ENCODE results near the gene STIMATE. TPM values are rescaled to one million over a fixed set of nuclear protein-coding genes. Genes with fewer than 3 reads are reported as not detected.

The STIMATE gene
- total and polyA plus RNA-seq, 12 donors = 15.4 to 42.8 (median 22.2) TPM

- intact Hi-C loops (cut with DNase I) = loop anchor here in 1 of 2 donors (5.0 kb wide), 1 partner anchor 86 kb away; no protein-coding TSS in a partner anchor
- DNase-seq = no peak
- 72 to 84% (median 77%) methylated on average over 15 of the region's 15 CpGs for WGBS, 4 donors
- Histone ChIP-seq H3K27ac (peak overlapping the region in 1 of 5 donors; percentile 69), H3K9me3 (replicated peaks in 1 of 3) (no peaks in the 10 kb centered on the region), H3K36me3 (replicated peaks in 1 of 2) (peaks cover 0 to 33% of the 10 kb centered on the region in 2 donors), H3K4me3 (no peak overlapping the region), H3K27me3 (no peaks in the 10 kb centered on the region), H3K4me1 (replicated peaks in 1 of 2) (peaks cover 5 to 23% of the 10 kb centered on the region in 2 donors)
- TF ChIP-seq CTCF (IDR thresholded peaks at IDR 0.05) = no peak
- no peak for TF ChIP-seq POLR2A (IDR thresholded peaks at IDR 0.05)
Measured at GRCh38 chr3:52846432-52846965, 50.8 kb downstream of the STIMATE start.

- H3K36me3 ChIP-seq (replicated peaks in 1 of 2) = peaks cover 0 to 37% of the 10 kb centered on the region in 2 donors
- peak overlapping the region in 2 of 5 donors; percentile 62 to 69 for H3K27ac ChIP-seq
- no peak for DNase-seq
- H3K4me1 ChIP-seq (replicated peaks in 1 of 2) = peaks cover 5 to 30% of the 10 kb centered on the region in 2 donors
- intact Hi-C loops (cut with DNase I) = loop anchor here in 1 of 2 donors (5.0 kb wide), 1 partner anchor 86 kb away; no protein-coding TSS in a partner anchor
- 66 to 80% (median 77%) methylated on average over 4 to 7 of the region's 7 CpGs for WGBS, 4 donors
- no peaks in the 10 kb centered on the region for H3K27me3 ChIP-seq
- no peaks in the 10 kb centered on the region for H3K9me3 ChIP-seq (replicated peaks in 1 of 3)
- H3K4me3 ChIP-seq = no peak overlapping the region
- TF ChIP-seq CTCF (IDR thresholded peaks at IDR 0.05) (peak in 1 of 6 experiments; percentile 40), POLR2A (IDR thresholded peaks at IDR 0.05) (no peak)
Measured at GRCh38 chr3:52845691-52846431, 51.5 kb downstream of the STIMATE start.

- peak in 6 of 7 donors; percentile 60 to 87 (median 74) for DNase-seq
- H3K4me1 ChIP-seq (replicated peaks in 1 of 2) = peaks cover 5 to 31% of the 10 kb centered on the region in 2 donors
- 19 to 30% (median 26%) methylated on average over 6 of the region's 6 CpGs for WGBS, 4 donors
- intact Hi-C loops (cut with DNase I) = loop anchor here in 1 of 2 donors (5.0 kb wide), 1 partner anchor 87 kb away; no protein-coding TSS in a partner anchor
- TF ChIP-seq POLR2A (IDR thresholded peaks at IDR 0.05) = no peak
- TF ChIP-seq CTCF (IDR thresholded peaks at IDR 0.05) = no peak
- peak overlapping the region in 2 of 5 donors; percentile 62 to 69 for H3K27ac ChIP-seq
- H3K36me3 ChIP-seq (replicated peaks in 1 of 2) = peaks cover 0 to 41% of the 10 kb centered on the region in 2 donors
- H3K27me3 ChIP-seq = no peaks in the 10 kb centered on the region
- H3K9me3 ChIP-seq (replicated peaks in 1 of 3) = no peaks in the 10 kb centered on the region
- no peak overlapping the region for H3K4me3 ChIP-seq
Measured at GRCh38 chr3:52845157-52845556, 52.2 kb downstream of the STIMATE start.

- peak overlapping the region in 2 of 5 donors; percentile 62 to 69 for H3K27ac ChIP-seq
- no peaks in the 10 kb centered on the region for H3K27me3 ChIP-seq
- TF ChIP-seq POLR2A (IDR thresholded peaks at IDR 0.05) (no peak), CTCF (IDR thresholded peaks at IDR 0.05) (no peak)
- no peak overlapping the region for H3K4me3 ChIP-seq
- H3K9me3 ChIP-seq (replicated peaks in 1 of 3) = no peaks in the 10 kb centered on the region
- H3K36me3 ChIP-seq (replicated peaks in 1 of 2) = peaks cover 0 to 40% of the 10 kb centered on the region in 2 donors
- intact Hi-C loops (cut with DNase I) = no loop called here
- no peak for DNase-seq
- peaks cover 5 to 31% of the 10 kb centered on the region in 2 donors for H3K4me1 ChIP-seq (replicated peaks in 1 of 2)
- WGBS, 4 donors = 77 to 86% (median 83%) methylated on average over 14 to 18 of the region's 18 CpGs
Measured at GRCh38 chr3:52844290-52844975, 52.9 kb downstream of the STIMATE start.

Data from adrenal gland (tissue), 12 donors.